Measurements from ENCODE around the gene PHLDB2. TPM values are rescaled to one million over a fixed set of nuclear protein-coding genes. Genes with fewer than 3 reads are reported as not detected.

The PHLDB2 gene
- total and polyA plus RNA-seq, 2 of the 4 experiments (the other 2 are of a cell fraction): 10.6 to 28.7 TPM

GRCh38 chr3:111867889-111868426 lies 8.9 kb downstream of the PHLDB2 start:
- intact Hi-C loops (cut with micrococcal nuclease) (no loop called here), in situ Hi-C loops (cut with MboI; ENCODE audit: low sequenced_read_pairs) (loop anchor here (25.0 kb wide), 1 partner anchor 281 kb away; the partner anchor contains the start of gene ZBED2), dilution Hi-C loops (cut with HindIII; ENCODE audit: low sequenced_read_pairs, unreplicated experiment) (no loop called here)
- H3K14ac ChIP-seq (replicated peaks; ENCODE audit: low read depth, low read length): no peak overlapping the region
- no peak overlapping the region for H3K9ac ChIP-seq (ENCODE audit: low read depth, low read length)
- no peak overlapping the region for H2BK120ac ChIP-seq (ENCODE audit: low read depth, low read length)
- DNase-seq (no peak), ATAC-seq (ENCODE audit: low read depth) (no peak)
- 100% methylated on average over 1 of the region's 7 CpGs; no CpG with 5 or more reads in 1 of the 2 experiments for WGBS, 2 experiments (ENCODE audit: extremely low coverage in 2 of 2, insufficient read length in 1 of 2)
- no peaks in the 10 kb centered on the region for H3K9me3 ChIP-seq (ENCODE audit: control insufficient read depth, insufficient read depth, low read length)
- no peak overlapping the region for H3K56ac ChIP-seq (ENCODE audit: extremely low read depth, insufficient read depth, low read length)
- no peak overlapping the region for H3K23ac ChIP-seq (ENCODE audit: low read depth, low read length)
- H3K36me3 ChIP-seq (ENCODE audit: control insufficient read depth, insufficient read depth, low read length): peaks cover 1% of the 10 kb centered on the region; the same call in 1 of the 2 replicates
- TF ChIP-seq USF2 (IDR thresholded peaks at IDR 0.05; ENCODE audit: low read depth, low read length) (no peak), CHD1 (IDR thresholded peaks at IDR 0.05; ENCODE audit: low read depth, low read length) (no peak), MAFK (IDR thresholded peaks at IDR 0.05; ENCODE audit: low read depth, low read length) (no peak), NFE2L2 (IDR thresholded peaks at IDR 0.05; ENCODE audit: low read depth, low read length) (no peak), BHLHE40 (IDR thresholded peaks at IDR 0.05; ENCODE audit: low read depth, low read length) (no peak), ELK1 (IDR thresholded peaks at IDR 0.05; ENCODE audit: borderline replicate concordance, low read depth, low read length) (no peak), RFX5 (IDR thresholded peaks at IDR 0.05; ENCODE audit: low read depth, low read length) (no peak), FOS (IDR thresholded peaks at IDR 0.05; ENCODE audit: low read depth, low read length) (no peak), MAZ (IDR thresholded peaks at IDR 0.05; ENCODE audit: borderline replicate concordance, low read depth, low read length) (no peak), CTCF (conservative IDR thresholded peaks at IDR 0.05; ENCODE audit: low read depth, low read length) (no peak), POLR2A (IDR thresholded peaks at IDR 0.05; ENCODE audit: low read depth, low read length) (no peak), SMC3 (IDR thresholded peaks at IDR 0.05; ENCODE audit: low read depth, low read length) (no peak), MXI1 (IDR thresholded peaks at IDR 0.05; ENCODE audit: borderline replicate concordance, low read depth, low read length) (no peak), CEBPB (IDR thresholded peaks at IDR 0.05; ENCODE audit: low read depth, low read length) (no peak)
- peaks cover 11% of the 10 kb centered on the region for H3K4me1 ChIP-seq (ENCODE audit: control insufficient read depth, insufficient read depth, low read length)
- no peak overlapping the region for H4K5ac ChIP-seq (ENCODE audit: low read depth, low read length)
- no peak overlapping the region for H2AFZ ChIP-seq (replicated peaks; ENCODE audit: low read length, poor library complexity)
- no peak overlapping the region for H3K4me2 ChIP-seq (ENCODE audit: low read depth, low read length)
- peaks cover 5% of the 10 kb centered on the region; the same call in 1 of the 2 replicates for H3K9me1 ChIP-seq (ENCODE audit: insufficient read depth, low read length)
- CTCF ChIA-PET: interaction anchor here (2.3 kb wide), 1 partner anchor 152 kb away, joined by 7 read pairs; no protein-coding TSS in a partner anchor
- peaks cover 9 to 30% of the 10 kb centered on the region in 2 experiments for H3K79me1 ChIP-seq (ENCODE audit: low read depth in 1 of 2, low read length in 2 of 2)
- no peaks in the 10 kb centered on the region; the same call in 1 of the 2 replicates for H4K20me1 ChIP-seq (ENCODE audit: insufficient read depth, low read length)
- no peaks in the 10 kb centered on the region for H3K27me3 ChIP-seq (ENCODE audit: control insufficient read depth, insufficient read depth, low read length)
- no TSS peak for BruUV-seq (replicated peaks)
- H3K18ac ChIP-seq (ENCODE audit: low read depth, low read length): no peak overlapping the region
- POLR2A ChIA-PET (ENCODE audit: unreplicated experiment): interaction anchor here (0.7 kb wide), 1 partner anchor 52 kb away, joined by 4 read pairs; no protein-coding TSS in a partner anchor
- H3K27ac ChIP-seq (ENCODE audit: insufficient read depth, low read length): no peak overlapping the region
- no peak overlapping the region for H4K91ac ChIP-seq (ENCODE audit: insufficient read depth, low read depth, low read length)
- no peak overlapping the region for H2BK15ac ChIP-seq (ENCODE audit: low read depth, low read length)
- H4K8ac ChIP-seq (ENCODE audit: low read depth in 2 of 2, low read length in 2 of 2): no peak overlapping the region
- no peak overlapping the region for H2BK20ac ChIP-seq (ENCODE audit: low read depth, low read length)
- H3K4ac ChIP-seq (ENCODE audit: low read depth, low read length): no peak overlapping the region
- H2BK5ac ChIP-seq (ENCODE audit: low read depth, low read length, poor library complexity, severe bottlenecking): no peak overlapping the region
- H2AK5ac ChIP-seq (ENCODE audit: low read depth, low read length): no peak overlapping the region
- H2AK9ac ChIP-seq (replicated peaks; ENCODE audit: low read depth, low read length, poor library complexity): no peak overlapping the region
- no peak overlapping the region for H3K4me3 ChIP-seq (ENCODE audit: insufficient read depth, low read depth, low read length)

Measured in IMR-90 (cell line).